GM23248 (cell line): ENCODE results near the gene CEP192.

Experiments used
- EZH2 ChIP-seq: fragments of 200-600 bp; sonication (generic); IDR thresholded peaks from 2 replicates; pipeline ENCODE4 v1.6.1; 2018; ENCODE audit warnings: antibody characterized with exemption, mild to moderate bottlenecking; ENCODE audit not compliant: insufficient read depth, poor library complexity, severe bottlenecking
- EZH2phosphoT487 ChIP-seq: fragments of 200-600 bp; sonication (generic); IDR thresholded peaks from 2 replicates; pipeline ENCODE4 v1.6.1; 2018; ENCODE audit warnings: antibody characterized with exemption, moderate library complexity, mild to moderate bottlenecking, low read depth; ENCODE audit not compliant: insufficient read depth

- TF ChIP-seq EZH2 (no peak), EZH2phosphoT487 (no peak)
These were observed 147.4 kb downstream of the CEP192 start for GRCh38 chr18:13138420-13139139.
